ENCODE results near the gene PITX2.

PITX2 gene

DNA sequence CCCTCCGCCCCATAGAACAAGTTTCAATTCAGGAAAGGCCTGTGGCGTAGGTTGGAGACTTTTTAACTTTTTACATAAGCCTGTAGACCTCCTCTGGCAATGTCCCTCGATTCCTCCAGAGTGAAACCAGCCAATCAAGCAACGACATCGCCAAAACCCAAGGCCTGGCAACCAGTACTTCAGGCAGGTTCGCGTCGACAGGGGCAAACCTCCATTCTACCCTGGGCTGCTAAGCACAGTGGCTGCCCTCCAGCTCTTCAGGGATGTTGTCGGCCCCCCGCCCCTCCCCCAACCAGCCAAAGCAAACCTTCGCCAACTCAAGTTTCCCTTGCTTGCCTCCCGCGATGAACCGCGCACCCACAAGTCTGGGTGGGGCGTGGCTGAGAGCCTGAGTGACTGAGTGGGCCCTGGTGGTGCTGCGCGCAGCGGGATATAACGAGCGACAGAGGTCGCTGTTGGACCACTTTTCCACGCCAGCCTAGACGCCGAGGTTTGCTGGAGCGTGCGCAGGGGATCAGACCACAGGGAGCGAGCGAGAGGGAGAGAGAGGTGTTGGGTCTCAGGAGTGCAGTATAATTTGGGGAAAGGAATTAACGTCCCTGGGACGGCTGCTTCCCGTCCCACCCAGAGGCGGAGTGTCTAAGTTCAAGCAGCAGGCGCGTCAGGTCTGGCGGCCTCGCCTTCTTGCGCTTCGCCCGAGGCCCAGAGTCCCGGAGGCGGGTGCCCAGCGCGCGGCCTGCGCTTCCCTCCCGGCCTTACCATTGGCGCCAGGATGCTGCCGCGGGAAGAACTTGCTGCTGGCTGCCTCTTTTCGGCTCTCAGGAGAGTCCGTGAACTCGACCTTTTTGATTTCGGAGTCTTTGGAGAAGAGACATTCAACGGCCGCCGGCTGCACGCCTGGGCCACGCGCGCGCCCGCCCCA lies 9.0 kb upstream of the PITX2 start:
- POLR2A ChIA-PET, result no interaction called here

DNA sequence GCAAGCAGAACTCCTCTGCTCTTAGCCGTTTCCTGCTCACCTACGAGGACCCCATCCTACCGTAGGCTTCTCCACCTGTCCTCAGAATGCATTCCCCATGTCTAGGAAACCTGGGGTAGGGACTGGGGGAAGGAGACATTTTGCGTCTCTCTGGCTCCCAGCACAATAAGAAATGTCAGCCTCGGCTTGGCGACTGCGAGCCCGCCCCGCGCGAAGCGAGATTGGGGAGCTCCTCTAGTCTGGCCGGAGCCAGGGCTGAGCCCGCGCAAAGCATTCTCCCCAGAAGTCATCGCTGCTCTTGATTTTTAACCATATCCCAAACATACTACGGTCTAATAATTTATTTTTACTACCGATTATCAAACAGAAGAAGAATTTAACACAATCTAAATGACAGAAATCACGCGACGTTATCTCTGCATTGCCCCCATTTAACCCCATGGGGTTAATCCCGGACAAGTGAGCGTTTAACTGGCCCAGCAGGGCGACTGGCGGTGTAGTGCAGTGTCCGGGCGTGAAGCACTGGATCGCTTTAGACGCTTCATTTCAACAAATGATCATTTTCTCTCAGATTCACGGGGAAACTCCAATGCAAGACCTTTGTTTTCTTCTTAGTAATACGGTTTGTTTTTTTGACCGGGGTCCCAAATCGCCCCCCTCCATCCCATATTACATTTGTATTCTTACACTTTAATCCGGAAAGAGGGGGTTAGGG lies 8.0 kb upstream of the PITX2 start:
- Histone ChIP-seq H3K27ac (ENCODE audit: extremely low read depth, low read depth, low read length) (no peak overlapping the region), H3K36me3 (ENCODE audit: control insufficient read depth in 2 of 2, insufficient read depth in 1 of 2, low read length in 2 of 2) (peaks cover 0 to 39% of the 10 kb centered on the region in 2 experiments; a peak in 1 of 3 replicates), H3K4me1 (ENCODE audit: control insufficient read depth, insufficient read depth, low read length) (peaks cover 4% of the 10 kb centered on the region; the same call in 1 of the 2 replicates), H3K9me3 (ENCODE audit: control insufficient read depth, insufficient read depth, low read depth, low read length) (no peaks in the 10 kb centered on the region), H3K4me3 (ENCODE audit: low read depth, low read length) (no peak overlapping the region)
- TF ChIP-seq ZNF792 (tag by site-specific recombination; IDR thresholded peaks at IDR 0.05) (no peak), ZNF221 (tag by site-specific recombination; IDR thresholded peaks at IDR 0.05; ENCODE audit: borderline replicate concordance) (no peak)
- POLR2A ChIA-PET, result no interaction called here
- CTCF ChIA-PET, result interaction anchor here (0.8 kb wide), 1 partner anchor 560 kb away, joined by 3 read pairs; no protein-coding TSS in a partner anchor

More for the DNA sequence above, 9.0 kb upstream of the PITX2 start:
- H3K9me3 ChIP-seq (ENCODE audit: control insufficient read depth, insufficient read depth, low read depth, low read length), result no peaks in the 10 kb centered on the region
- H3K4me1 ChIP-seq (ENCODE audit: control insufficient read depth, insufficient read depth, low read length), result no peaks in the 10 kb centered on the region
- no peak overlapping the region for H3K27ac ChIP-seq (ENCODE audit: extremely low read depth, low read depth, low read length)
- H3K4me3 ChIP-seq (ENCODE audit: low read depth, low read length), result no peak overlapping the region
- TF ChIP-seq GLI4 (tag by site-specific recombination; IDR thresholded peaks at IDR 0.05), result no peak
- peaks cover 0 to 39% of the 10 kb centered on the region in 2 experiments; a peak in 1 of 3 replicates for H3K36me3 ChIP-seq (ENCODE audit: control insufficient read depth in 2 of 2, insufficient read depth in 1 of 2, low read length in 2 of 2)
- CTCF ChIA-PET, result interaction anchor here (0.7 kb wide), 1 partner anchor 871 kb away, joined by 3 read pairs; no protein-coding TSS in a partner anchor

DNA sequence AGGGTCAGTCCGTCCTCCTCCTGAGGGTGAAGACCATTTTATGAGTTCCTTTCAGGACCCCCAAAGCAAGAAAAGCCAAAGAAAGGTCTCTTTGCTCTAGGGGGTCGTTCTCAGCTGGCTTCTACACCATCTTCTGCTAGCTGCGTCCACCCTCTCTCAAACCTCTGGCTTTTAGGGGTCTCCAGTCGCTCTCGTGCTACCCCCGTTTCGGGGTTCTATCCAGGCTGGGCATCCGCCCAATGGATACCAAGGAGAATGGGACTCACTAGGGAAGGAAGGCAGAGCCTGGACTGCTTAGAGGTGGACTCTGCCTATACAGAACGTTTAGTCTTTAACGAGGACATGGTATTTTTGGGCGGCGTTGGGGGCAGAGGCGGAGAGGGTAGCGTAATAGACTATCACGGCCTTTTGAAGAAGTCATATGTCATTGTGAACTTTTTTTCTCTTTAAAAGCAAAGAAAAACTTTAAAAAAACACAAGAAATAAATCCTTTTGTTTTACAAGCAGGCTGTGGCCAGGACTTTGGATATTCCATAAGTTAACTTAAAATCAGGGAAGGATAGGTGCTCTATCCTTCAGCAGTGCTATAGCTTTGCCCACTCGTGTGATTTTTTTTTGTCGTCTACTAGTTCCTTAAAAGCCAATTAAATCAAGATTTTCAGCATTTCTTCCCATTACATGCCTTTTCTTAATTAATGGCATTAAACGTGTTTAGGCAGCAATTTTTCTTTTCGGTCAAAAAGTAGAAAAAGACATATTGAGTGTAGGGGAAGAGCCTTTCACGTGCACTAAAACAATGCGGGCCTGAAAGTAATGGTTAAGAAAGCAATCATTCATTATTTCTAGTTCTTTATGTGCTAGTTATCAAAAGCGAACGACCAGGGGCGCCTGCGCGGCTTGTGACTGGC lies 7.2 kb upstream of the PITX2 start:
- CTCF ChIA-PET, result interaction anchor here (0.8 kb wide), 1 partner anchor 561 kb away, joined by 3 read pairs; no protein-coding TSS in a partner anchor
- no peak for TF ChIP-seq ZNF214 (tag by site-specific recombination; IDR thresholded peaks at IDR 0.05; ENCODE audit: borderline replicate concordance)
- no peak for TF ChIP-seq ZNF670 (tag by site-specific recombination; IDR thresholded peaks at IDR 0.05; ENCODE audit: low read depth)
- TF ChIP-seq ZNF747 (tag by site-specific recombination; IDR thresholded peaks at IDR 0.05), result no peak
- TF ChIP-seq ZNF138 (tag by site-specific recombination; IDR thresholded peaks at IDR 0.05; ENCODE audit: borderline replicate concordance), result no peak
- TF ChIP-seq ZNF19 (tag by site-specific recombination; IDR thresholded peaks at IDR 0.05; ENCODE audit: low read depth), result no peak
- TF ChIP-seq, protein P1, sequence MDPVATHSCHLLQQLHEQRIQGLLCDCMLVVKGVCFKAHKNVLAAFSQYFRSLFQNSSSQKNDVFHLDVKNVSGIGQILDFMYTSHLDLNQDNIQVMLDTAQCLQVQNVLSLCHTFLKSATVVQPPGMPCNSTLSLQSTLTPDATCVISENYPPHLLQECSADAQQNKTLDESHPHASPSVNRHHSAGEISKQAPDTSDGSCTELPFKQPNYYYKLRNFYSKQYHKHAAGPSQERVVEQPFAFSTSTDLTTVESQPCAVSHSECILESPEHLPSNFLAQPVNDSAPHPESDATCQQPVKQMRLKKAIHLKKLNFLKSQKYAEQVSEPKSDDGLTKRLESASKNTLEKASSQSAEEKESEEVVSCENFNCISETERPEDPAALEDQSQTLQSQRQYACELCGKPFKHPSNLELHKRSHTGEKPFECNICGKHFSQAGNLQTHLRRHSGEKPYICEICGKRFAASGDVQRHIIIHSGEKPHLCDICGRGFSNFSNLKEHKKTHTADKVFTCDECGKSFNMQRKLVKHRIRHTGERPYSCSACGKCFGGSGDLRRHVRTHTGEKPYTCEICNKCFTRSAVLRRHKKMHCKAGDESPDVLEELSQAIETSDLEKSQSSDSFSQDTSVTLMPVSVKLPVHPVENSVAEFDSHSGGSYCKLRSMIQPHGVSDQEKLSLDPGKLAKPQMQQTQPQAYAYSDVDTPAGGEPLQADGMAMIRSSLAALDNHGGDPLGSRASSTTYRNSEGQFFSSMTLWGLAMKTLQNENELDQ (tag by site-specific recombination; IDR thresholded peaks at IDR 0.05; ENCODE audit: low read depth), result no peak
- no peak for TF ChIP-seq PRDM1 (tag by site-specific recombination; IDR thresholded peaks at IDR 0.05)
- no peak for TF ChIP-seq WT1 (tag by site-specific recombination; IDR thresholded peaks at IDR 0.05)
- no peak for TF ChIP-seq ZNF48 (tag by site-specific recombination; IDR thresholded peaks at IDR 0.05)
- TF ChIP-seq ZNF366 (tag by site-specific recombination; conservative IDR thresholded peaks at IDR 0.05), result no peak
- TF ChIP-seq MZF1 (tag by site-specific recombination; IDR thresholded peaks at IDR 0.05; ENCODE audit: borderline replicate concordance), result no peak
- TF ChIP-seq, protein P2, sequence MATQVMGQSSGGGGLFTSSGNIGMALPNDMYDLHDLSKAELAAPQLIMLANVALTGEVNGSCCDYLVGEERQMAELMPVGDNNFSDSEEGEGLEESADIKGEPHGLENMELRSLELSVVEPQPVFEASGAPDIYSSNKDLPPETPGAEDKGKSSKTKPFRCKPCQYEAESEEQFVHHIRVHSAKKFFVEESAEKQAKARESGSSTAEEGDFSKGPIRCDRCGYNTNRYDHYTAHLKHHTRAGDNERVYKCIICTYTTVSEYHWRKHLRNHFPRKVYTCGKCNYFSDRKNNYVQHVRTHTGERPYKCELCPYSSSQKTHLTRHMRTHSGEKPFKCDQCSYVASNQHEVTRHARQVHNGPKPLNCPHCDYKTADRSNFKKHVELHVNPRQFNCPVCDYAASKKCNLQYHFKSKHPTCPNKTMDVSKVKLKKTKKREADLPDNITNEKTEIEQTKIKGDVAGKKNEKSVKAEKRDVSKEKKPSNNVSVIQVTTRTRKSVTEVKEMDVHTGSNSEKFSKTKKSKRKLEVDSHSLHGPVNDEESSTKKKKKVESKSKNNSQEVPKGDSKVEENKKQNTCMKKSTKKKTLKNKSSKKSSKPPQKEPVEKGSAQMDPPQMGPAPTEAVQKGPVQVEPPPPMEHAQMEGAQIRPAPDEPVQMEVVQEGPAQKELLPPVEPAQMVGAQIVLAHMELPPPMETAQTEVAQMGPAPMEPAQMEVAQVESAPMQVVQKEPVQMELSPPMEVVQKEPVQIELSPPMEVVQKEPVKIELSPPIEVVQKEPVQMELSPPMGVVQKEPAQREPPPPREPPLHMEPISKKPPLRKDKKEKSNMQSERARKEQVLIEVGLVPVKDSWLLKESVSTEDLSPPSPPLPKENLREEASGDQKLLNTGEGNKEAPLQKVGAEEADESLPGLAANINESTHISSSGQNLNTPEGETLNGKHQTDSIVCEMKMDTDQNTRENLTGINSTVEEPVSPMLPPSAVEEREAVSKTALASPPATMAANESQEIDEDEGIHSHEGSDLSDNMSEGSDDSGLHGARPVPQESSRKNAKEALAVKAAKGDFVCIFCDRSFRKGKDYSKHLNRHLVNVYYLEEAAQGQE (tag by site-specific recombination; IDR thresholded peaks at IDR 0.05), result no peak
- TF ChIP-seq ZFP37 (tag by site-specific recombination; IDR thresholded peaks at IDR 0.05), result no peak
- no peak for TF ChIP-seq ZNF133 (tag by site-specific recombination; IDR thresholded peaks at IDR 0.05)
- TF ChIP-seq HOXA7 (CRISPR knock-in tag; IDR thresholded peaks at IDR 0.05; ENCODE audit: borderline replicate concordance), result no peak
- TF ChIP-seq ZNF626 (tag by site-specific recombination; IDR thresholded peaks at IDR 0.05), result no peak
- TF ChIP-seq ZNF16 (tag by site-specific recombination; IDR thresholded peaks at IDR 0.05; ENCODE audit: low read depth), result no peak

More for the DNA sequence above, 7.2 kb upstream of the PITX2 start:
- Histone ChIP-seq H3K36me3 (ENCODE audit: control insufficient read depth in 2 of 2, insufficient read depth in 1 of 2, low read length in 2 of 2) (peaks cover 0 to 39% of the 10 kb centered on the region in 2 experiments; a peak in 1 of 3 replicates), H3K27ac (ENCODE audit: extremely low read depth, low read depth, low read length) (no peak overlapping the region), H3K4me1 (ENCODE audit: control insufficient read depth, insufficient read depth, low read length) (peaks cover 4% of the 10 kb centered on the region; the same call in 1 of the 2 replicates), H3K9me3 (ENCODE audit: control insufficient read depth, insufficient read depth, low read depth, low read length) (no peaks in the 10 kb centered on the region), H3K4me3 (ENCODE audit: low read depth, low read length) (no peak overlapping the region)
- POLR2A ChIA-PET, result no interaction called here
